B cell (primary cell): ENCODE results near the gene CCDC93. TPM values are rescaled to one million over a fixed set of nuclear protein-coding genes. Genes with fewer than 3 reads are reported as not detected.

Experiments used
- ATAC-seq: fragments of 200-7000 bp; cut with Tn5 transposase; one replicate; pipeline ENCODE4 v1.10.0; 2021; ENCODE audit warnings: low read depth, mild to moderate bottlenecking, moderate number of reproducible peaks, moderate library complexity
- CTCF ChIA-PET: fragments of 350-600 bp; sonication (Branson Sonifier 250); formaldehyde crosslinking; loops from one replicate; lab custom pipeline; 2021; ENCODE audit warnings: antibody characterized with exemption, inconsistent platforms; lab: Charles Lee
- POLR2A ChIA-PET: fragments of 350-600 bp; sonication (Branson Sonifier 250); formaldehyde crosslinking; loops from one replicate; lab custom pipeline; 2021; ENCODE audit warnings: antibody characterized with exemption; lab: Charles Lee
- DNase-seq: peaks from one replicate; pipeline ENCODE4 v3.0.0; 2013
- H2AFZ ChIP-seq: 2 replicates; pipeline ENCODE4 v1.6.1; 2012; ENCODE audit warnings: mild to moderate bottlenecking, low read depth, low read length; ENCODE audit not compliant: insufficient read depth, poor library complexity, severe bottlenecking
- H3K27ac ChIP-seq, 2 donors: 1 replicate in 1 of 2; 2 replicates in 1 of 2; pipeline ENCODE4 v1.5.1; 2012 to 2013; ENCODE audit warnings: low read length in 2 of 2, mild to moderate bottlenecking in 2 of 2, moderate library complexity in 1 of 2
- H3K27me3 ChIP-seq, 4 experiments: fragments of 200-600 bp in 1 of 4; sonication (generic) in 1 of 4; replicated peaks in 1 of 4; 1 replicate in 2 of 4; 2 replicates in 2 of 4; pipeline versions ENCODE4 v1.6.1 to v1.7.0; 2013 to 2016; ENCODE audit warnings: low read length in 3 of 4, mild to moderate bottlenecking in 2 of 4, mixed read lengths in 1 of 4, moderate library complexity in 1 of 4; ENCODE audit not compliant: insufficient read depth in 4 of 4, control insufficient read depth in 3 of 4; ENCODE audit errors: control extremely low read depth in 1 of 4
- H3K36me3 ChIP-seq, 2 experiments: replicated peaks in 1 of 2; 1 replicate in 1 of 2; 2 replicates in 1 of 2; pipeline versions ENCODE4 v1.6.1 to v1.7.1; 2013; ENCODE audit warnings: low read length in 1 of 2; ENCODE audit not compliant: insufficient read depth in 2 of 2, control insufficient read depth in 1 of 2; ENCODE audit errors: control extremely low read depth in 1 of 2, extremely low read depth in 1 of 2
- H3K4me1 ChIP-seq, 2 donors: fragments of 200-600 bp in 1 of 2; sonication (generic) in 1 of 2; 1 replicate in 1 of 2; 2 replicates in 1 of 2; pipeline versions ENCODE4 v1.5.1 to v1.6.1; 2013 to 2017; ENCODE audit warnings: low read length in 2 of 2; ENCODE audit not compliant: control insufficient read depth in 2 of 2, insufficient read depth in 2 of 2
- H3K4me2 ChIP-seq: replicated peaks from 2 replicates; pipeline ENCODE3; 2012; ENCODE audit warnings: mild to moderate bottlenecking, low read depth, low read length; ENCODE audit not compliant: poor library complexity, severe bottlenecking
- H3K4me3 ChIP-seq, 5 experiments: fragments of 200-600 bp in 1 of 5; sonication (generic) in 1 of 5; 1 replicate in 3 of 5; 2 replicates in 2 of 5; pipeline versions ENCODE4 v1.5.1 to v1.7.0; 2011 to 2016; ENCODE audit warnings: low read length in 4 of 5, mild to moderate bottlenecking in 4 of 5, low read depth in 2 of 5, control low read depth in 1 of 5, moderate library complexity in 1 of 5; ENCODE audit not compliant: insufficient read depth in 1 of 5; ENCODE audit errors: control extremely low read depth in 1 of 5, extremely low read depth in 1 of 5
- H3K79me2 ChIP-seq: fragments of 200-600 bp; sonication (generic); one replicate; pipeline ENCODE4 v1.6.0; 2016; ENCODE audit warnings: low read length; ENCODE audit not compliant: control insufficient read depth, insufficient read depth
- H3K9ac ChIP-seq: fragments of 200-600 bp; sonication (generic); 2 replicates; pipeline ENCODE4 v1.6.1; 2017; ENCODE audit warnings: mild to moderate bottlenecking, low read length, moderate library complexity
- H3K9me3 ChIP-seq, 3 donors: one replicate each; pipeline versions ENCODE4 v1.6.1 to v1.7.1; 2013; ENCODE audit warnings: low read length in 2 of 3; ENCODE audit not compliant: control insufficient read depth in 2 of 3, insufficient read depth in 1 of 3; ENCODE audit errors: control extremely low read depth in 1 of 3
- H4K20me1 ChIP-seq: 2 replicates; pipeline ENCODE4 v1.6.0; 2012; ENCODE audit warnings: mild to moderate bottlenecking, low read length; ENCODE audit not compliant: insufficient read depth, control insufficient read depth, poor library complexity, severe bottlenecking
- H3K27ac Mint-ChIP-seq: one replicate; pipeline ENCODE4 v1.8.0; 2021; ENCODE audit warnings: mixed read lengths
- H3K27me3 Mint-ChIP-seq: one replicate; pipeline ENCODE4 v1.8.0; 2021; ENCODE audit warnings: mixed read lengths
- H3K4me1 Mint-ChIP-seq: one replicate; pipeline ENCODE4 v1.8.0; 2021; ENCODE audit warnings: mixed read lengths
- H3K4me3 Mint-ChIP-seq: one replicate; pipeline ENCODE4 v1.8.0; 2021; ENCODE audit warnings: mixed read lengths
- H3K9me3 Mint-ChIP-seq: one replicate; pipeline ENCODE4 v1.8.0; 2022; ENCODE audit warnings: mixed read lengths; ENCODE audit not compliant: insufficient read depth
- CTCF ChIP-seq: fragments of 200-600 bp; IDR thresholded peaks from one replicate; pipeline ENCODE4 v1.8.0; 2022; ENCODE audit warnings: antibody characterized with exemption, mild to moderate bottlenecking
- EZH2 ChIP-seq: IDR thresholded peaks from 2 replicates; pipeline ENCODE4 v1.6.1; 2012; ENCODE audit warnings: borderline replicate concordance, low read depth, mild to moderate bottlenecking, moderate library complexity, low read length; ENCODE audit not compliant: insufficient read depth, poor library complexity, severe bottlenecking
- WGBS: methylation state at CpG from one replicate; pipeline ENCODE4 v1.1.5; 2013; ENCODE audit warnings: missing lambda C conversion rate; ENCODE audit not compliant: insufficient coverage; 5-methylcytosine and 5-hydroxymethylcytosine counted together
- intact Hi-C: fragments of 100-400 bp; cut with micrococcal nuclease; formaldehyde crosslinking; loops from one replicate; pipeline ENCODE4 v1.10.0; 2022
- polyA plus RNA-seq: library from polyadenylated mRNA; depleted of rRNA; stranded (reverse); fragments of >200 nt; gene quantifications from 2 replicates; pipeline ENCODE4 v1.2.3, GENCODE V29; 2012
- total RNA-seq, 2 donors: library from RNA; stranded (reverse); fragments of 120-200 nt in 1 of 2; gene quantifications; 1 replicate in 1 of 2; 2 replicates in 1 of 2; pipeline versions ENCODE4 v1.2.3 to v1.2.4, GENCODE V29; 2013 to 2022

Gene CCDC93
- total and polyA plus RNA-seq, 2 donors (not counting 1 experiment from before 2014, with no cell fraction given): 17.5 to 79.6 TPM

GRCh38 chr2:117994729-117995128, 19.1 kb downstream of the CCDC93 start:
- H3K27ac Mint-ChIP-seq: no peak overlapping the region
- CTCF ChIA-PET: interaction anchor here (1.0 to 1.5 kb wide), 2 partner anchors 9 to 10 kb away, joined by 4 to 12 read pairs; no protein-coding TSS in a partner anchor

More at GRCh38 chr2:117994729-117995128, 19.1 kb downstream of the CCDC93 start:
- intact Hi-C loops: no loop called here
- Mint-ChIP-seq H3K27me3 (no peaks in the 10 kb centered on the region), H3K4me1 (no peaks in the 10 kb centered on the region), H3K4me3 (no peak overlapping the region), H3K9me3 (no peaks in the 10 kb centered on the region)
- Histone ChIP-seq H3K4me3 (no peak overlapping the region), H4K20me1 (peaks cover 21% of the 10 kb centered on the region), H3K79me2 (peaks cover 5% of the 10 kb centered on the region), H3K9me3 (no peaks in the 10 kb centered on the region), H3K9ac (no peak overlapping the region), H3K27me3 (no peaks in the 10 kb centered on the region), H3K36me3 (peaks cover 9 to 79% of the 10 kb centered on the region in 2 experiments), H3K27ac (no peak overlapping the region), H2AFZ (no peak overlapping the region), H3K4me1 (no peaks in the 10 kb centered on the region), H3K4me2 (no peak overlapping the region)
- POLR2A ChIA-PET: no interaction called here
- no CpG with 5 or more reads among the region's 4 CpGs for WGBS
- no peak for ATAC-seq
- DNase-seq: no peak
- TF ChIP-seq EZH2 (no peak), CTCF (no peak)
